Measurements from ENCODE around the gene OR14I1. TPM values are rescaled to one million over a fixed set of nuclear protein-coding genes. Genes with fewer than 3 reads are reported as not detected.
"Not testable (repeated sequence)": the region's sequence is repeated elsewhere in the genome, so short reads cannot be mapped to it uniquely, and the experiment has no call there.

Gene OR14I1
- total RNA-seq, 1 experiment from 2014 or later = not detected

GRCh38 chr1:248670003-248670402 is 32.6 kb downstream of the OR14I1 start:
- intact Hi-C loops (cut with micrococcal nuclease; ENCODE audit: unreplicated experiment) = no loop called here
- Mint-ChIP-seq H3K9me3 (ENCODE audit: low read depth, unreplicated experiment) (peaks cover 10% of the 10 kb centered on the region), H3K27ac (ENCODE audit: unreplicated experiment) (no peak overlapping the region), H3K36me3 (ENCODE audit: insufficient read depth, unreplicated experiment) (no peaks in the 10 kb centered on the region), H3K4me3 (ENCODE audit: low read depth, unreplicated experiment) (no peak overlapping the region), H3K4me1 (ENCODE audit: low read depth, unreplicated experiment) (no peaks in the 10 kb centered on the region), H3K27me3 (ENCODE audit: unreplicated experiment) (no peaks in the 10 kb centered on the region)
- BruUV-seq (replicated peaks) = no TSS peak
- CTCF ChIA-PET = no interaction called here
- TF ChIP-seq CTCF (IDR thresholded peaks at IDR 0.05; ENCODE audit: unreplicated experiment) = no peak
- no peak for DNase-seq

DNA sequence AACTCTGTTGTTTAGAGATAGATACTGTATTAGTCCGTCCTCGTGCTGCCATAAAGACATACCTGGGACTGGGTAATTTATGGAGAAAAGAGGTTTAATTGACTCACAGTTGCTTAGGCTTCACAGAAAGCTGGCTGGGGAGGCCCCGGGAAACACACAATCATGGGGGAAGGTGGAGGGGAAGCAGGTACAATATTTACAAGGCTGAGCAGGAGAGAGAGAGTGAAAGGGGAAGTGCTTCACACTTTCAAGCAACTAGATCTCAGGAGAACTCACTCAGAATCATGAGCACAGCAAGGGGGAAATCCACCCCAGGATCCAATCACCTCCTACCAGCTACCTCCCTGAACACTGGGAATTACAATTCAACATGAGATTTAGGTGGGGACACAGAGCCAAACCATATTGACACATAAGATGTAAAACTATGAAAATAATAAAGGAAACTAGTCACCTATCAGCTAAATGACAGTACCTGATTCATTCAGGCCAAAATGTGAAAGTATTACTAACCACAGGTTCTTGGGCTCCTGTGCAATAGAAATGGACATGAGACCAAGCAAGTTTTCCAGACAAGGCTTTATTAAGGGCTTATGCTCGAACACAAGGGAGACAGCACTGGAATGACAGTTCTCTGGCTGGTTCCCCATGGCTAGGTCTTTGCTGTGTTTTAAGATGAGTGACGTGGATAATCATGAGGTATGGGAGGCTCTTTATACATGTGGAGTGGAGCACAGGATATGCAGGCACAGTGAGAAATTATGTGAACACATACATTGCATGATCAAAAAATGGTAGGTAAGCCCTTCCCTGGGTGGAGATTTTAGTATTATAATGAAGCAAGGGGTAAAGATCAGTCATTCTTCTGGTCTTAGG is 38.9 kb downstream of the OR14I1 start:
- H3K27ac Mint-ChIP-seq (ENCODE audit: unreplicated experiment); BruUV-seq (replicated peaks); H3K36me3 Mint-ChIP-seq (ENCODE audit: insufficient read depth, unreplicated experiment); DNase-seq; H3K4me3 Mint-ChIP-seq (ENCODE audit: low read depth, unreplicated experiment); CTCF ChIA-PET; intact Hi-C loops (cut with micrococcal nuclease; ENCODE audit: unreplicated experiment); H3K27me3 Mint-ChIP-seq (ENCODE audit: unreplicated experiment); H3K4me1 Mint-ChIP-seq (ENCODE audit: low read depth, unreplicated experiment): not testable (repeated sequence)
- H3K9me3 Mint-ChIP-seq (ENCODE audit: low read depth, unreplicated experiment) = peaks cover 11% of the 10 kb centered on the region

- H3K4me1 Mint-ChIP-seq (ENCODE audit: low read depth, unreplicated experiment); BruUV-seq (replicated peaks); CTCF ChIA-PET; intact Hi-C loops (cut with micrococcal nuclease; ENCODE audit: unreplicated experiment); H3K4me3 Mint-ChIP-seq (ENCODE audit: low read depth, unreplicated experiment); H3K36me3 Mint-ChIP-seq (ENCODE audit: insufficient read depth, unreplicated experiment); H3K27ac Mint-ChIP-seq (ENCODE audit: unreplicated experiment); DNase-seq; H3K9me3 Mint-ChIP-seq (ENCODE audit: low read depth, unreplicated experiment); H3K27me3 Mint-ChIP-seq (ENCODE audit: unreplicated experiment): not testable (repeated sequence)
Observed at GRCh38 chr1:248656797-248657196, 45.8 kb downstream of the OR14I1 start.

DNA sequence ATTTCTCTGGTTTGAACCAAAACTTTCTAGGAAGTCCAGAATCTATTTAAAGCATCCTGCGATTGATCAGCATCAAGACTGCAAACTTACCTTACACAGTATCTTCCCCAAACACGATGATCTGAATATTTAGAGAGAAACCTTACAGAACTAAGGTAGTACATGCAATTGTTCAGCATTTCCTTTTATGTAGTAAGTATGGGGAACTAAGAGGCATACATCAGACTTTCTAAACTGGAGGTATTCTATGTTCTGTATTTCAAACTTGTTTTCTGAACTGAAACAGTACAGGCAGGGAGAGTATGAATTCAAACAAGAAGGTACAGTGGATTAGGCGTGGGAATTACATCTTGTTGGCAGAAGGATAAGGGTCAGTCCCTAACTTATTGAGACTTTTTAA is 47.2 kb downstream of the OR14I1 start, which contains the start of gene OR2T27:
TSS of gene OR2T27 (minus strand) at position 175 of the 400 bp plus-strand sequence. CDS start 4,644 bp downstream, outside the sequence.
- BruUV-seq (replicated peaks); CTCF ChIA-PET; H3K4me1 Mint-ChIP-seq (ENCODE audit: low read depth, unreplicated experiment); H3K9me3 Mint-ChIP-seq (ENCODE audit: low read depth, unreplicated experiment); H3K36me3 Mint-ChIP-seq (ENCODE audit: insufficient read depth, unreplicated experiment); H3K27me3 Mint-ChIP-seq (ENCODE audit: unreplicated experiment); H3K4me3 Mint-ChIP-seq (ENCODE audit: low read depth, unreplicated experiment); DNase-seq; H3K27ac Mint-ChIP-seq (ENCODE audit: unreplicated experiment); intact Hi-C loops (cut with micrococcal nuclease; ENCODE audit: unreplicated experiment): not testable (repeated sequence)

Other genes starting within 250 kb of the OR14I1 start
- not detected in 2 replicates for gene OR2T3, start 229.4 kb downstream of the OR14I1 start, total RNA-seq (2022)
- not detected in 2 replicates for gene OR2T5, start 214.2 kb downstream of the OR14I1 start, total RNA-seq (2022)
- gene OR2G6, start 194.7 kb downstream of the OR14I1 start, total RNA-seq (2022) = not detected in 2 replicates
- not detected in 2 replicates for gene OR2T29, start 140.0 kb downstream of the OR14I1 start, total RNA-seq (2022)
- gene OR2T34, start 128.0 kb downstream of the OR14I1 start, total RNA-seq (2022) = not detected in 2 replicates
- not detected in 2 replicates for gene OR2T10, start 105.1 kb downstream of the OR14I1 start, total RNA-seq (2022)
- not detected in 2 replicates for gene OR2T11, start 67.7 kb downstream of the OR14I1 start, total RNA-seq (2022)
- not detected in 2 replicates for gene OR2T35, start 57.5 kb downstream of the OR14I1 start, total RNA-seq (2022)
- gene OR2T27, start 47.2 kb downstream of the OR14I1 start, total RNA-seq (2022) = not detected in 2 replicates
- not detected in 2 replicates for gene LYPD8, start 53.0 kb upstream of the OR14I1 start, total RNA-seq (2022)
- 25.3 and 27.1 TPM in 2 replicates for gene SH3BP5L, start 123.1 kb upstream of the OR14I1 start, total RNA-seq (2022)
- gene ZNF672, start 135.5 kb upstream of the OR14I1 start, total RNA-seq (2022) = 28.3 and 28.7 TPM in 2 replicates
- 61.4 and 61.5 TPM in 2 replicates for gene ZNF692, start 156.3 kb upstream of the OR14I1 start, total RNA-seq (2022)
- 7.3 and 7.8 TPM in 2 replicates for gene PGBD2, start 203.5 kb upstream of the OR14I1 start, total RNA-seq (2022)